ENCODE measurements around the gene ZNRF3. TPM values are rescaled to one million over a fixed set of nuclear protein-coding genes. Genes with fewer than 3 reads are reported as not detected.

Gene ZNRF3
- total RNA-seq = 18.5 and 18.9 TPM in 2 replicates
- long read RNA-seq, partial matches to known transcripts = 0 of 6 reads
- long read RNA-seq, other reads (novel, unspliced or antisense) = 6 of 6 reads

- H3K27me3 Mint-ChIP-seq (ENCODE audit: low read depth) = no peaks in the 10 kb centered on the region
These were observed at the start of gene ZNRF3 for GRCh38 chr22:28882878-28883656. TSS of gene ZNRF3 (plus strand) at chr22:28883572. CDS start at chr22:28883767, 195 bp downstream.

GRCh38 chr22:28835630-28836189 lies 47.7 kb upstream of the ZNRF3 start:
- H3K27ac Mint-ChIP-seq (ENCODE audit: unreplicated experiment) = peak overlapping the region; percentile 9
- H3K27me3 Mint-ChIP-seq (ENCODE audit: low read depth) = no peaks in the 10 kb centered on the region
- H3K36me3 Mint-ChIP-seq (ENCODE audit: low read depth) = peaks cover 3% of the 10 kb centered on the region
- no peak for DNase-seq (ENCODE audit: low read depth, low spot score)
- H3K9me3 Mint-ChIP-seq = no peaks in the 10 kb centered on the region
- H3K4me1 Mint-ChIP-seq = peaks cover 8% of the 10 kb centered on the region
- H3K4me3 Mint-ChIP-seq = no peak overlapping the region
- TF ChIP-seq, protein P1, sequence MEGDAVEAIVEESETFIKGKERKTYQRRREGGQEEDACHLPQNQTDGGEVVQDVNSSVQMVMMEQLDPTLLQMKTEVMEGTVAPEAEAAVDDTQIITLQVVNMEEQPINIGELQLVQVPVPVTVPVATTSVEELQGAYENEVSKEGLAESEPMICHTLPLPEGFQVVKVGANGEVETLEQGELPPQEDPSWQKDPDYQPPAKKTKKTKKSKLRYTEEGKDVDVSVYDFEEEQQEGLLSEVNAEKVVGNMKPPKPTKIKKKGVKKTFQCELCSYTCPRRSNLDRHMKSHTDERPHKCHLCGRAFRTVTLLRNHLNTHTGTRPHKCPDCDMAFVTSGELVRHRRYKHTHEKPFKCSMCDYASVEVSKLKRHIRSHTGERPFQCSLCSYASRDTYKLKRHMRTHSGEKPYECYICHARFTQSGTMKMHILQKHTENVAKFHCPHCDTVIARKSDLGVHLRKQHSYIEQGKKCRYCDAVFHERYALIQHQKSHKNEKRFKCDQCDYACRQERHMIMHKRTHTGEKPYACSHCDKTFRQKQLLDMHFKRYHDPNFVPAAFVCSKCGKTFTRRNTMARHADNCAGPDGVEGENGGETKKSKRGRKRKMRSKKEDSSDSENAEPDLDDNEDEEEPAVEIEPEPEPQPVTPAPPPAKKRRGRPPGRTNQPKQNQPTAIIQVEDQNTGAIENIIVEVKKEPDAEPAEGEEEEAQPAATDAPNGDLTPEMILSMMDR (conservative IDR thresholded peaks at IDR 0.05) = no peak

More at GRCh38 chr22:28882878-28883656, at the start of gene ZNRF3:
- no peaks in the 10 kb centered on the region for H3K9me3 Mint-ChIP-seq
- peaks cover 43% of the 10 kb centered on the region for H3K4me1 Mint-ChIP-seq
- TF ChIP-seq, protein P1 (conservative IDR thresholded peaks at IDR 0.05) = no peak
- peak within 1 kb of the TSS; percentile 88 for H3K27ac Mint-ChIP-seq (ENCODE audit: unreplicated experiment)
- no peaks in the 10 kb centered on the region for H3K36me3 Mint-ChIP-seq (ENCODE audit: low read depth)
- H3K4me3 Mint-ChIP-seq = peak within 1 kb of the TSS; percentile 87
- DNase-seq (ENCODE audit: low read depth, low spot score) = peak; percentile 96

- peak overlapping the region; percentile 43 for H3K27ac Mint-ChIP-seq (ENCODE audit: unreplicated experiment)
- no peaks in the 10 kb centered on the region for H3K9me3 Mint-ChIP-seq
These were observed 45.7 kb upstream of the ZNRF3 start for GRCh38 chr22:28837640-28838039.

GRCh38 chr22:28838971-28839370 lies 44.4 kb upstream of the ZNRF3 start:
- no peak overlapping the region for H3K4me3 Mint-ChIP-seq
- H3K27me3 Mint-ChIP-seq (ENCODE audit: low read depth) = no peaks in the 10 kb centered on the region
- DNase-seq (ENCODE audit: low read depth, low spot score) = no peak
- H3K4me1 Mint-ChIP-seq = peaks cover 8% of the 10 kb centered on the region
- H3K36me3 Mint-ChIP-seq (ENCODE audit: low read depth) = peaks cover 3% of the 10 kb centered on the region
- TF ChIP-seq, protein P1 (conservative IDR thresholded peaks at IDR 0.05) = no peak
- H3K27ac Mint-ChIP-seq (ENCODE audit: unreplicated experiment) = peak overlapping the region; percentile 67
- no peaks in the 10 kb centered on the region for H3K9me3 Mint-ChIP-seq

More at GRCh38 chr22:28837640-28838039, 45.7 kb upstream of the ZNRF3 start:
- Mint-ChIP-seq H3K36me3 (ENCODE audit: low read depth) (peaks cover 3% of the 10 kb centered on the region), H3K27me3 (ENCODE audit: low read depth) (no peaks in the 10 kb centered on the region), H3K4me1 (peaks cover 8% of the 10 kb centered on the region), H3K4me3 (no peak overlapping the region)
- no peak for DNase-seq (ENCODE audit: low read depth, low spot score)
- TF ChIP-seq, protein P1 (conservative IDR thresholded peaks at IDR 0.05) = no peak

DNA sequence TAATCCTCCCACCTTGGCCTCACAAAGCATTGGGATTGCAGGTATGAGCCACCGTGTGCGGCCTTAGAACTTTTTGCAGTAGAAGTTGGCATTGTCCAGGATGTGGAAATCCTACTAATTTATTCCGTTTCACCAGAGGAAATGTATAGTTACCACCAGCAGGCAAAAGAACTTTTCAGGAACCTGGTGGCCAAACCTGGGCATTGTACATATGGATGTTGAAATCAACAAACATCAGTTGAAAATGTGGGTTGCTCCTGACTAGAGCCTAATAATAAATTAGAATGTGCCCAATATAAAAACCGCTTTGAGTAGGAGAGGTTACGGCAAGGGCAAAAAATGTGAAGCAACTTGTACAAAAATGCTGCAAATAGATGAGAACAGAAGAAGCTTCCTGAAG lies 42.3 kb upstream of the ZNRF3 start:
- Mint-ChIP-seq H3K9me3 (no peaks in the 10 kb centered on the region), H3K27me3 (ENCODE audit: low read depth) (no peaks in the 10 kb centered on the region), H3K27ac (ENCODE audit: unreplicated experiment) (no peak overlapping the region)

More for the DNA sequence above, 42.3 kb upstream of the ZNRF3 start:
- TF ChIP-seq, protein P1 (conservative IDR thresholded peaks at IDR 0.05) = no peak
- Mint-ChIP-seq H3K4me3 (no peak overlapping the region), H3K36me3 (ENCODE audit: low read depth) (no peaks in the 10 kb centered on the region), H3K4me1 (peaks cover 8% of the 10 kb centered on the region)
- DNase-seq (ENCODE audit: low read depth, low spot score) = no peak

Measured in neural crest cell (in vitro differentiated cells).